MM.1S (cell line): ENCODE data around the gene TBC1D5.

Source experiments
- CTCF ChIP-seq: fragments of 300-600 bp; sonication (generic); IDR thresholded peaks from 2 replicates; pipeline ENCODE4 v1.5.1; 2016; ENCODE audit warnings: antibody characterized with exemption, low read length, mixed read lengths
- EZH2 ChIP-seq: fragments of 300-600 bp; sonication (generic); optimal IDR thresholded peaks from 2 replicates; pipeline ENCODE3; 2017; ENCODE audit warnings: low read depth, mild to moderate bottlenecking, antibody characterized with exemption, low read length, mixed read lengths

GRCh38 chr3:17456650-17457049, 285.8 kb downstream of the TBC1D5 start:
- no peak for TF ChIP-seq CTCF
- TF ChIP-seq EZH2: no peak
